HG03575 (cell line): ENCODE measurements around the gene FLT3.
"Not testable (repeated sequence)": the region's sequence is repeated elsewhere in the genome, so short reads cannot be mapped to it uniquely, and the experiment has no call there.

Experiments used
- ATAC-seq: cut with Tn5 transposase; IDR thresholded peaks from one replicate; pipeline ENCODE4 v1.9.1; 2021; ENCODE audit not compliant: unreplicated experiment, insufficient number of reproducible peaks, low FRiP score; ENCODE audit errors: extremely low read depth

The FLT3 gene

GRCh38 chr13:27967203-27967735 lies 133.1 kb downstream of the FLT3 start:
- no peak for ATAC-seq

- no peak for ATAC-seq
Observed at GRCh38 chr13:27966641-27967202, 133.7 kb downstream of the FLT3 start.

- no peak for ATAC-seq
Observed at GRCh38 chr13:27965740-27966640, 134.4 kb downstream of the FLT3 start.

- no peak for ATAC-seq
Observed at GRCh38 chr13:27965343-27965739, 135.0 kb downstream of the FLT3 start.

- no peak for ATAC-seq
Observed at GRCh38 chr13:27964741-27965323, 135.5 kb downstream of the FLT3 start.

- ATAC-seq: not testable (repeated sequence)
Observed at GRCh38 chr13:27964206-27964605, 136.2 kb downstream of the FLT3 start.

- ATAC-seq: no peak
Observed at GRCh38 chr13:27963491-27963890, 136.9 kb downstream of the FLT3 start.

- no peak for ATAC-seq
Observed at GRCh38 chr13:27962982-27963381, 137.4 kb downstream of the FLT3 start.

- no peak for ATAC-seq
Observed at GRCh38 chr13:27962128-27962841, 138.1 kb downstream of the FLT3 start.

- ATAC-seq: no peak
Observed at GRCh38 chr13:27961227-27962085, 138.9 kb downstream of the FLT3 start.

GRCh38 chr13:27960362-27961226 lies 139.8 kb downstream of the FLT3 start:
- no peak for ATAC-seq

- no peak for ATAC-seq
Observed at GRCh38 chr13:27959976-27960361, 140.4 kb downstream of the FLT3 start.

GRCh38 chr13:27956576-27957300 lies 143.6 kb downstream of the FLT3 start:
- ATAC-seq: no peak

- ATAC-seq: no peak
Observed at GRCh38 chr13:27955014-27955591, 145.3 kb downstream of the FLT3 start.

- ATAC-seq: no peak
Observed at GRCh38 chr13:27954406-27954851, 145.9 kb downstream of the FLT3 start.

- ATAC-seq: no peak
Observed at GRCh38 chr13:27953676-27954405, 146.5 kb downstream of the FLT3 start.
